ENCODE measurements around the gene TSPAN10. TPM values are rescaled to one million over a fixed set of nuclear protein-coding genes. Genes with fewer than 3 reads are reported as not detected.

Gene TSPAN10
- total and polyA plus RNA-seq, 2 of the 13 experiments (the other 11 are each of a cell fraction or from before 2014, with no cell fraction given): 0.54 to 0.75 TPM

DNA sequence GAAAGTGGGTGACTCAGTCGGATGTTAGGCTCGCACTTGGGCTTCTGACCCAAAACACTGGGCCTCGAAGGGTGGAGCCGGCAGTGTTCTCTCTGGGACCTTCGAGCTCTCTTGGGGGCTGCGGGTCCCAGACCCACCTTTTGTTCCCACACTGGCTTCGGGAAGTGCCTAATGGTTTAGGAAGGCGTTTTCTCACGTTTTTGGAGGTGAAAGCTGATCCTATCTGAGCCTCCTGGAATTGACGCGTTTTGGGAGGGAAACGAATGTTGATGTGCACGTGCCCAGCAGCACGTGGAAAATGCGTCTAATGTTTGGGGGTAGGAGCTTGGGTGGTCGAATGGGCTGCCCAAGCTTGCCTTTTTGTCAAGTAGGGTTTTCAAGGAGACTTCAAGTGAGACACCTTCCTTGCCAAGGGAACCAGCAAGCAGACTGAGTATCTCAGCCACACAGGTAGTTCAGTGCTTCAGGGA is 47.5 kb downstream of the TSPAN10 start (continued):
- TF ChIP-seq, protein P1, sequence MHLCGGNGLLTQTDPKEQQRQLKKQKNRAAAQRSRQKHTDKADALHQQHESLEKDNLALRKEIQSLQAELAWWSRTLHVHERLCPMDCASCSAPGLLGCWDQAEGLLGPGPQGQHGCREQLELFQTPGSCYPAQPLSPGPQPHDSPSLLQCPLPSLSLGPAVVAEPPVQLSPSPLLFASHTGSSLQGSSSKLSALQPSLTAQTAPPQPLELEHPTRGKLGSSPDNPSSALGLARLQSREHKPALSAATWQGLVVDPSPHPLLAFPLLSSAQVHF (CRISPR knock-in tag; IDR thresholded peaks at IDR 0.05): peak; percentile 80; the same call in 1 of the 2 replicates
- TF ChIP-seq, protein P2, sequence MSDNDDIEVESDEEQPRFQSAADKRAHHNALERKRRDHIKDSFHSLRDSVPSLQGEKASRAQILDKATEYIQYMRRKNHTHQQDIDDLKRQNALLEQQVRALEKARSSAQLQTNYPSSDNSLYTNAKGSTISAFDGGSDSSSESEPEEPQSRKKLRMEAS (IDR thresholded peaks at IDR 0.05): peak; percentile 82
- TF ChIP-seq ZFYVE20 (CRISPR knock-in tag; IDR thresholded peaks at IDR 0.05; ENCODE audit: borderline replicate concordance, low read depth): 0 out of 2 replicates have a peak, but pooled peaks have one; percentile 10
- no peak for TF ChIP-seq GZF1 (CRISPR knock-in tag; IDR thresholded peaks at IDR 0.05)
- TF ChIP-seq DMAP1 (CRISPR knock-in tag; IDR thresholded peaks at IDR 0.05): 0 out of 2 replicates have a peak, but pooled peaks have one; percentile 24
- peak; percentile 31; the same call in 1 of the 2 replicates for TF ChIP-seq ZNF589 (CRISPR knock-in tag; conservative IDR thresholded peaks at IDR 0.05)
- TF ChIP-seq, protein P3, sequence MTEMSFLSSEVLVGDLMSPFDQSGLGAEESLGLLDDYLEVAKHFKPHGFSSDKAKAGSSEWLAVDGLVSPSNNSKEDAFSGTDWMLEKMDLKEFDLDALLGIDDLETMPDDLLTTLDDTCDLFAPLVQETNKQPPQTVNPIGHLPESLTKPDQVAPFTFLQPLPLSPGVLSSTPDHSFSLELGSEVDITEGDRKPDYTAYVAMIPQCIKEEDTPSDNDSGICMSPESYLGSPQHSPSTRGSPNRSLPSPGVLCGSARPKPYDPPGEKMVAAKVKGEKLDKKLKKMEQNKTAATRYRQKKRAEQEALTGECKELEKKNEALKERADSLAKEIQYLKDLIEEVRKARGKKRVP (CRISPR knock-in tag; IDR thresholded peaks at IDR 0.05): no peak
- no peak for TF ChIP-seq CCAR2 (optimal IDR thresholded peaks at IDR 0.05; ENCODE audit: low read depth, low read length)
- TF ChIP-seq MYC (CRISPR knock-in tag; IDR thresholded peaks at IDR 0.05; ENCODE audit: borderline replicate concordance): 0 out of 2 replicates have a peak, but pooled peaks have one; percentile 42
- TF ChIP-seq ZNF230 (CRISPR knock-in tag; IDR thresholded peaks at IDR 0.05): 0 out of 2 replicates have a peak, but pooled peaks have one; percentile 56
- no peak for TF ChIP-seq ZNF251 (CRISPR knock-in tag; IDR thresholded peaks at IDR 0.05)
- TF ChIP-seq FOSL2 (CRISPR knock-in tag; IDR thresholded peaks at IDR 0.05): peak; percentile 54; the same call in 1 of the 2 replicates
- no peak for TF ChIP-seq ZFX (CRISPR knock-in tag; IDR thresholded peaks at IDR 0.05; ENCODE audit: low read depth)
- TF ChIP-seq, protein P4, sequence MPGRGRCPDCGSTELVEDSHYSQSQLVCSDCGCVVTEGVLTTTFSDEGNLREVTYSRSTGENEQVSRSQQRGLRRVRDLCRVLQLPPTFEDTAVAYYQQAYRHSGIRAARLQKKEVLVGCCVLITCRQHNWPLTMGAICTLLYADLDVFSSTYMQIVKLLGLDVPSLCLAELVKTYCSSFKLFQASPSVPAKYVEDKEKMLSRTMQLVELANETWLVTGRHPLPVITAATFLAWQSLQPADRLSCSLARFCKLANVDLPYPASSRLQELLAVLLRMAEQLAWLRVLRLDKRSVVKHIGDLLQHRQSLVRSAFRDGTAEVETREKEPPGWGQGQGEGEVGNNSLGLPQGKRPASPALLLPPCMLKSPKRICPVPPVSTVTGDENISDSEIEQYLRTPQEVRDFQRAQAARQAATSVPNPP (CRISPR knock-in tag; IDR thresholded peaks at IDR 0.05): no peak
- 0 out of 2 replicates have a peak, but pooled peaks have one; percentile 17 for TF ChIP-seq ZNF12 (CRISPR knock-in tag; IDR thresholded peaks at IDR 0.05)
- 0 out of 2 replicates have a peak, but pooled peaks have one; percentile 35 for TF ChIP-seq PHF21A (CRISPR knock-in tag; IDR thresholded peaks at IDR 0.05)
- TF ChIP-seq, protein P5, sequence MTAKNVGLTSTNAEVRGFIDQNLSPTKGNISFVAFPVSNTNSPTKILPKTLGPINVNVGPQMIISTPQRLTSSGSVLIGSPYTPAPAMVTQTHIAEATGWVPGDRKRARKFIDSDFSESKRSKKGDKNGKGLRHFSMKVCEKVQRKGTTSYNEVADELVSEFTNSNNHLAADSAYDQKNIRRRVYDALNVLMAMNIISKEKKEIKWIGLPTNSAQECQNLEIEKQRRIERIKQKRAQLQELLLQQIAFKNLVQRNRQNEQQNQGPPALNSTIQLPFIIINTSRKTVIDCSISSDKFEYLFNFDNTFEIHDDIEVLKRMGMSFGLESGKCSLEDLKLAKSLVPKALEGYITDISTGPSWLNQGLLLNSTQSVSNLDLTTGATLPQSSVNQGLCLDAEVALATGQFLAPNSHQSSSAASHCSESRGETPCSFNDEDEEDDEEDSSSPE (CRISPR knock-in tag; IDR thresholded peaks at IDR 0.05): peak; percentile 64; the same call in 1 of the 2 replicates
- TF ChIP-seq, protein P6, sequence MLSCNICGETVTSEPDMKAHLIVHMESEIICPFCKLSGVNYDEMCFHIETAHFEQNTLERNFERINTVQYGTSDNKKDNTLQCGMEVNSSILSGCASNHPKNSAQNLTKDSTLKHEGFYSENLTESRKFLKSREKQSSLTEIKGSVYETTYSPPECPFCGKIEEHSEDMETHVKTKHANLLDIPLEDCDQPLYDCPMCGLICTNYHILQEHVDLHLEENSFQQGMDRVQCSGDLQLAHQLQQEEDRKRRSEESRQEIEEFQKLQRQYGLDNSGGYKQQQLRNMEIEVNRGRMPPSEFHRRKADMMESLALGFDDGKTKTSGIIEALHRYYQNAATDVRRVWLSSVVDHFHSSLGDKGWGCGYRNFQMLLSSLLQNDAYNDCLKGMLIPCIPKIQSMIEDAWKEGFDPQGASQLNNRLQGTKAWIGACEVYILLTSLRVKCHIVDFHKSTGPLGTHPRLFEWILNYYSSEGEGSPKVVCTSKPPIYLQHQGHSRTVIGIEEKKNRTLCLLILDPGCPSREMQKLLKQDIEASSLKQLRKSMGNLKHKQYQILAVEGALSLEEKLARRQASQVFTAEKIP (CRISPR knock-in tag; IDR thresholded peaks at IDR 0.05; ENCODE audit: borderline replicate concordance): no peak
- peak; percentile 71; the same call in 1 of the 2 replicates for TF ChIP-seq RNF2 (conservative IDR thresholded peaks at IDR 0.05; ENCODE audit: low read depth)
- no peak for TF ChIP-seq ETV6 (CRISPR knock-in tag; conservative IDR thresholded peaks at IDR 0.05)

Measured in HepG2 (cell line).